ENCODE results near the gene AGBL3.
"Not testable (repeated sequence)": the region's sequence is repeated elsewhere in the genome, so short reads cannot be mapped to it uniquely, and the experiment has no call there.

The AGBL3 gene

GRCh38 chr7:135111379-135111778 is 125.1 kb downstream of the AGBL3 start:
- no peaks in the 10 kb centered on the region for H3K4me1 ChIP-seq (ENCODE audit: control insufficient read depth in 1 of 2, insufficient read depth in 1 of 2, low read depth in 1 of 2, low read length in 1 of 2)
- H3K9me3 ChIP-seq = no peaks in the 10 kb centered on the region
- H3K36me3 ChIP-seq = no peaks in the 10 kb centered on the region
- no peak for TF ChIP-seq CTCF (IDR thresholded peaks at IDR 0.05)
- no peak overlapping the region for H3K27ac ChIP-seq
- no peaks in the 10 kb centered on the region for H3K27me3 ChIP-seq
- no peak overlapping the region for H3K4me3 ChIP-seq (ENCODE audit: low read depth in 1 of 2, low read length in 1 of 2)

- Histone ChIP-seq H3K4me1 (ENCODE audit: control insufficient read depth in 1 of 2, insufficient read depth in 1 of 2, low read depth in 1 of 2, low read length in 1 of 2) (no peaks in the 10 kb centered on the region), H3K27ac (no peak overlapping the region), H3K27me3 (no peaks in the 10 kb centered on the region), H3K9me3 (no peaks in the 10 kb centered on the region), H3K4me3 (ENCODE audit: low read depth in 1 of 2, low read length in 1 of 2) (no peak overlapping the region), H3K36me3 (no peaks in the 10 kb centered on the region)
- no peak for TF ChIP-seq CTCF (IDR thresholded peaks at IDR 0.05)
These were observed 128.3 kb downstream of the AGBL3 start for GRCh38 chr7:135114622-135115021.

GRCh38 chr7:135117096-135117495 is 130.8 kb downstream of the AGBL3 start:
- Histone ChIP-seq H3K27me3 (no peaks in the 10 kb centered on the region), H3K36me3 (no peaks in the 10 kb centered on the region), H3K27ac (no peak overlapping the region), H3K4me3 (ENCODE audit: low read depth in 1 of 2, low read length in 1 of 2) (no peak overlapping the region), H3K9me3 (peaks cover 5% of the 10 kb centered on the region), H3K4me1 (ENCODE audit: control insufficient read depth in 1 of 2, insufficient read depth in 1 of 2, low read depth in 1 of 2, low read length in 1 of 2) (no peaks in the 10 kb centered on the region)
- TF ChIP-seq CTCF (IDR thresholded peaks at IDR 0.05) = no peak

GRCh38 chr7:135121868-135122267 is 135.6 kb downstream of the AGBL3 start:
- Histone ChIP-seq H3K36me3 (no peaks in the 10 kb centered on the region), H3K4me3 (ENCODE audit: low read depth in 1 of 2, low read length in 1 of 2) (no peak overlapping the region), H3K27ac (no peak overlapping the region), H3K9me3 (peaks cover 5% of the 10 kb centered on the region), H3K4me1 (ENCODE audit: control insufficient read depth in 1 of 2, insufficient read depth in 1 of 2, low read depth in 1 of 2, low read length in 1 of 2) (no peaks in the 10 kb centered on the region), H3K27me3 (no peaks in the 10 kb centered on the region)
- TF ChIP-seq CTCF (IDR thresholded peaks at IDR 0.05) = no peak

- not testable (repeated sequence) for H3K9me3 ChIP-seq; H3K4me3 ChIP-seq (ENCODE audit: low read depth in 1 of 2, low read length in 1 of 2); H3K27me3 ChIP-seq; H3K4me1 ChIP-seq (ENCODE audit: control insufficient read depth in 1 of 2, insufficient read depth in 1 of 2, low read depth in 1 of 2, low read length in 1 of 2); H3K36me3 ChIP-seq; H3K27ac ChIP-seq
These were observed 138.3 kb downstream of the AGBL3 start for GRCh38 chr7:135124631-135125030.

- Histone ChIP-seq H3K27me3 (no peaks in the 10 kb centered on the region), H3K4me1 (ENCODE audit: control insufficient read depth in 1 of 2, insufficient read depth in 1 of 2, low read depth in 1 of 2, low read length in 1 of 2) (no peaks in the 10 kb centered on the region), H3K4me3 (ENCODE audit: low read depth in 1 of 2, low read length in 1 of 2) (no peak overlapping the region), H3K27ac (no peak overlapping the region), H3K36me3 (no peaks in the 10 kb centered on the region), H3K9me3 (no peaks in the 10 kb centered on the region)
- no peak for TF ChIP-seq CTCF (IDR thresholded peaks at IDR 0.05)
These were observed 142.6 kb downstream of the AGBL3 start for GRCh38 chr7:135128931-135129330.
